ENCODE data around the gene DFFB.
"Not testable (repeated sequence)": the region's sequence is repeated elsewhere in the genome, so short reads cannot be mapped to it uniquely, and the experiment has no call there.

Gene DFFB

DNA sequence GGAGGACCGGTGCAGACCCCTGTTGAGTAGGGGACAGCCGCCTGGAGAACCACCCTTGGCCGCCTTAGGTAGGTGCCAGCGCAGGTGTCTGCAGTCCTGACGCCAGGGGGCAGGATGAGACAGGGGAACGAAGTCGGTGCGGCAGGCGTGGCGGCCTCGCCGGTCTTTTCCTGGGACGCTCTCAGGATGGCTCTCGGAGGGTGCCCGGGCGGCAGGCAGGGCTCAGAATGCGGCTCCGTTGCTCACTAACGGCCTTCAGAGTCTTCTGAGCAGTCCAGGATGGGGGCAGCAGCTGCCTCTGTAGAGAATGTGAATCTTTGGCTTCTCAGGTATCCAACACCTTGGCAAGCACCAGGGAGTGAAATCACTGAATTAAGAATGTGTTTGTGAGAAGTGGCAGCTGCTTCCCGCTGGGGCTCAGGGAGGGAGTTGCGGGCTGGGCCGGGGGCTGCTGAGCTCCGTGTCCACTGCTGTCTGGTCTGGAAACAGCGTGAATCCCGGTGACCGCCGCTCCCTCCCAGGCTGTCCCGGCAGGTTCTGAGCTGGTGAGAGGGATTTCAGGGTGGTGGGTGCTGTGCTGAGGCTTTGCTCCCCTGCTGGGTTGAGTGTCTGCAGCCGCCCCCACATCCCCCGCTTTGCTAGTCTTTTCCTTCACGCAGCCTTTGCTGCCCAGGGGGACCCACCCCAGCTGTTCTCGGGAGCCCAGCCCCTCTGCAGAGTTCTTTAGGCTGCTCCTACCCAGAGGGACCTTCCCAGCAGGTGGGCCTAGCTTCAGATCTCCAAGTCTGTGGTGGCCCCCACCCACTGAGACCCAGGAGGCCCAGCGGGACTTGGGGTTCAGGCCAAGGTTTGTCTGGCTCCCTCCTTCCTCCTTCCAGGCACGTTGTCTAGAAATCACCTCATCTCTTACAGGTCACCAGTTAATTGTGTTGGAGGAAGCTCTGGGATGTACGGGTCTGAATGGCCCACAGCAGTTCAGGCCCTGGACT, 53.9 kb downstream of the DFFB start:
- DNase-seq, result peak; percentile 83

DNA sequence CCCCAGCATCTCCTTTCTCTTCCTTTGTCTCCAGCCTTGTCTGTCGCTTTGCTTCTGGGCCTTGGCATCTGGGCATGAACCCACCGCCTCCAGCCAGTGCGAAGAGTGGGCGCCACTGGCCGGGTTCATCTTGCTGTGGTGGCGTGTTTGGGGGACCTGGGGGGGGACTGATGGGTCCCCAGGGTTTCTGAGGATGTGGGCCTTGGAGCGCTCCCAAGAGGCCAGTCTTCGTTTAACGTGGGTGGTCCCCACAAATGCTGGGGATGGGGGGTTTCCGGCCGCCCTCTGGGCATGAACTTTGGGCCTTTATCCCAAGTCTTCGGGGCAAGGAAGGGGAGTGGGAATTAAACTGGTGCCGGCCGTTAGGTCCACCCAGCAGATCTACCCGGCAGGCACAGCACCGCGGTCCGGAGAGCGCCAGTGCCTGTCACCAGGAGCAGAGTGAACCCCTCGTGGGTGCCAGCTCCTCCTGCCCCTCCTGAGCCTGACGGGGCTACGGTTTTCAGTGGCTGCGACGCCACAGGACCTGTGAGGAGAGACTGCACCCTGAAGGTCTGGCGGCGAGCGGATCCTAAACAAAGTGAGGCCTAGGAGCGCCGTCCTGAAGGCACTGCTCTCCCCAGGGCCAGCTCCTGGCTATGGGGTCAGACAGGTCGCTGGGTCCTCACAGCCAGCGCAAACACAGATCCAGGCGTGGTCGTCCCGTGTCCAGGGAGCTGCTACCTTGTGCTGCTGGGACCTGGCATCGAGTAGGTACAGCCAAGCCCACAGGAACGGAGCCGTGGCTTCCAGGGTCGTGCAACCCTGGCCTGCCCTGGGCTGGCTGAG, 54.9 kb downstream of the DFFB start:
- no peak for DNase-seq

GRCh38 chr1:3912809-3913685, 55.8 kb downstream of the DFFB start:
- DNase-seq, result no peak

DNA sequence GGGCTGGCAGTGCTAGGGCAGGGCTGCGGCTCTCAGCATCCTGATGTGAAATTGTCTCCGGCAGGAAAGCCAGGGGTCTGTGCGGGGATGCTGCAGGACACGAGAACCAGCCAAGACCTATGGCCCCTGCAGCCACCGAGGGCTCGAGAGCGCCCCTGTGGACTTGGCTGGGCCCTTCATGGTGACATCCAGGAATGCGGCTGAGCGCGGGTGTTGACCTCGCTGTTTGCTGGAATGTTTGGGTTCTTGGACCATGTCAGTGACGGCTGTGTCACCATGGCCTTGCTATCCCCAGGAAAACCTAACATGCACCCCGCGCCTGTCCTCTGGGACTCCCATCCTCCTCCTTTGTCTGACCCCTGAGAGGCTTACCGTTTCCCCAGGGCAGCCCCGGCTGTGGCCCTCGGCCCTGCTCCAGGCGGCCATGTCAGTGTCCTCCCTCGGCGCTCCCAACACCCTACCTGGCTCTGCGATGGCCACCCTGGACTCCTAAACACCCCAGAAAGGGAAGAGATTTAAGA, 57.1 kb downstream of the DFFB start:
- DNase-seq, result no peak

DNA sequence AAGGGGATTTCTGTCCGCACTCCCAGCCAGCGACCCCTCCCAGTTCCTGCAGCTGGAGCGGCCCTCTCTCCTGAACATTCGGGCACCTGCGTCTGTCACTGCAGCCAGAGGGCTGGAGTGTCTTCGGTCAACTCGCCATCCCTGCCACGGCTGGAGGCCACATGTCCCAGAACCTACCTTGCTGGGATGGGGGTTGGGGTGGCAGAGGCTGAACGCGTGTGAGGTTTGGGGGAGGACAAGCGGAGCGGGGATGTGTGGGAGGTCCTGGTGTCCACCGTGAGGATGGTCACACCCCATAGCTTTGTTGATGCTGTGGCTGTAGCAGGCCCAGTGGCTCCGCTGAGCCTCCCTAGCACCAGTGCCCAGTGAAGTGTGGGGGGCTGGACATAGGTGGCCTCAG, 57.6 kb downstream of the DFFB start:
- no peak for DNase-seq

DNA sequence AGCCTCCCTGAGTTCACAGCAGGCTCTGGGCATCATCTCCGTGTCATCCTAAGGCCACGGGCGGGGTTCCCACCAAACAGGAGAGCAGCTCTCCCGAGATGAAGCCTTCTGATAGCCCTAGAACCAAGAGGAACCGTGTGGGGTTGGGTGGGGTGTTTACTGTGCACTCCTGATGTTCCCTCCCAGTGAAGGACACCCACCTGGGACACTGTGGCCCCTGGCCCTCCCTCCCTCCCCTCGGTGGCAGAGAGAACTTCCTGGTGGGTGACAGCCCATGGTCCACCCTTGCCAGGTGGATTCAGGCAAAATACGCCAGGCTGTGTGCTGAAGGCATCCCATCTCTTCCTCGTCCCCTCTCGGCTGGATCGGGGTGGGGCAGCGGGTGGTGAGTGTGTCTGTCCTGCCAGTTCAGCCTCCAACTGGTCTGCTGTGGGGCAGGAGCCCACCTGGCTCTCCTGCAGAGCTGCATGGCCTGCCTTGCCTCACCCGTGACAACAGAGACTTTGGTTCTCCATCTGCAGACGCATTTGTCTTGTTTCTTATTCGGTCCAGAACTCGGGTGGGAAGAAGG, 58.4 kb downstream of the DFFB start:
- DNase-seq, result no peak

DNA sequence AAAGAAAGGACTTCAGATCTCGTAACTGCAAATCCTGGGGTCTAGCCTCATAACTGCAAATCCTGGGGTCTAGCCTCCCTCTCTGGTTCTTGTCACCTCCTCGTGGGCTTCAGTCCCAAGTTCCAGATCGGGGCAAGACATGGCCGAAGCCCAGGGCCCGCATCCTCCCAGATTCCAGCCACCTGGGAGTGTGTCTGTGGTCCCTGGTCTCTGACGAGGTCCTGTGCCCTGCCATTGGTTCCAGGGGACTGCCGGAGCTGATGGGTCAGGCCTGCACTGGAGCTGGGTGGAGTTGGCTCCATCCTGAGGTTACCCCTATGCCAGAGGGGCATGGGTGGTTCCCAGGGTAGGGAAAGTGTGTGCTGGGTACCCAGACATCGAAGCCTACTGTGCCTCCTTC, 60.5 kb downstream of the DFFB start:
- DNase-seq, result no peak

- DNase-seq, result not testable (repeated sequence)
Measured at GRCh38 chr1:3918359-3918758, 61.1 kb downstream of the DFFB start.

DNA sequence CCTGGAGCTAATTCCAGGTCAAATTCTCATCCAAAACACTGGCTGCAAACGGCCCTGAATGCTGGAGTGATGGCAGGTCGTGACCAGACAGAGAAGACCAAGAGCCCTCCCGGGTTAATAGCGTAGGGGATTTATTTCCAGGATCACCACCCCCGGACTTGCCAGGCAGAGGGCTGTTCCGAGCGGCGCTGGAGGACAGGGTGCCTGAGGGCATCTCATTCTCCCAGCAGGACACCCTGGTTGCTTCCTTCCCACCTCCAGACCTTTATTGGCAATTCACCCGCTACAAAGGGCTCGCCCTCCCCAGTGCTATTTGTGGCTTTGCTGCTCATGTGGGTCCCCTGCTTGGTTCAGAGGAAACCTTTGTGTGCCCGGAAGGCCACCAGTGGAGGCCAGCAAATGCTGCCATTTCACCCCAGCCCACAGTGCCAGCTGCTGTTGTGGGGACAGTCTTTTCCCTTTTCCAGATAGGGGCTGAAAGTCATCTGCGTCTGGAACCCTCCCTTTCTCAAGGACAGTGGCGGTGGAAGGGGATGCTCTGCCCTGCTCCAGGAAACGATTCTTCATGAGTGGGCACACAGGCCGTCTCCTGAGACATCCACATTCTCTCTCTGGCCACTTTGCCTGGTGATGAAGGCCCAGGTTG, 61.8 kb downstream of the DFFB start:
- DNase-seq, result no peak

DNA sequence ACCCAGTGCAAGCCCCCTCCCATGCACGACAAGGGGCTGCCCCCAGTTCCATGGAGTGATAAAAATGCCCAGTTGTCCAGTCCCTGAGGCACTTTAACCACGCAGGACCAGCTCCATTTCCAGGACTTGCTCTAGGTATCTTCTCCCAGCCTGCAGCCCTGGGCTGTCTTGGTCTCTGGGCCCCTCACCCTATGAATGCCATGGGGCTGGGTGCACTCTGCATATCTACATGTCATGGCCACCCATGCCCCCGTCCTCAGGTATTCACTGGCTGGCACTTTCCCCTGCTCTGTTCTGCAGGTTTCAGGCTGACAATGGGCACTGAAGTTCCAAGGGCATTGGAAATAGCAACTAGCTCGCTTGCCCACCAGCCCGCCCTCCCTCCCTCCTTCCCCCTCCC, 62.4 kb downstream of the DFFB start:
- no peak for DNase-seq

GRCh38 chr1:3921765-3922164, 64.5 kb downstream of the DFFB start:
- DNase-seq, result no peak

- no peak for DNase-seq
Measured at GRCh38 chr1:3922201-3922725, 65.0 kb downstream of the DFFB start.

DNA sequence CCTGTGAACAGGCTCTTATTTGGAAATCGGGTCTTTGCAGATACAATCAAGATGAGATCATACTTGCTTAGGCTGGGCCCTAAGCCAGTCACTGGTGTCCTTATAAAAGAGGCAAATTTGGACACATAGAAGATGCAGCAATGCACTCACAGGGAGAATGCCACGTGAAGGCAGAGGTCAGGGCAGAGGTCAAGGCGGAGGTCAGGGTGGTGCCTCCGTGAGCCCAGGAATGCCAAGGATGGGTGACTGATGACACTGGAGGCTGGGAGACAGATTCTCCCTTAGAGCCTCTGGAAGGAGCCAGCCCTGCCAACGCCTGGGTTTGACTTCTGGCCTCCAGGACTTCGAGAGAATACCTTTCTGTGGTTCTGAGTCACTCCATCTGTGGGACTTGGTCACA, 65.6 kb downstream of the DFFB start:
- no peak for DNase-seq

GRCh38 chr1:3923378-3924185, 66.3 kb downstream of the DFFB start:
- DNase-seq, result no peak

- DNase-seq, result no peak
Measured at GRCh38 chr1:3924186-3924824, 67.0 kb downstream of the DFFB start.

DNA sequence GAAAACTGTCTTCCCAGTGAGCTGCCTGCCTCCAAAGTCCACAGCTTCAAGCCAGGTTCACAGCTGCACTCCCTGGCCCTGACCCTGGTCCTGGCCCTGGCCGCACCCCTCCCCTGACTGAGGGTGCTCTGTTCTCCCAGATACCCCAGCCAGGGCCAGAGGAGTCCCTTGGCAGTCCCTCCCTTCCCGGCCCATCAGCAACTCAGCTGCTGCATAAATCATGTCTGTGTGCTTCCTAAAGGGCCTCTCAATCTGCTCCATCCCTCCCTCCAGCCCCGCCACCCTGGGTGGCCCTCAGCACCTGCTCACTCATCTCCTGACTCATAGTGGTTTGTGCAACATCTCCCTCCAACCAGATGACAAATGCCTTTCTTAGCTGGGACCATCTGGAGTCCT, 67.5 kb downstream of the DFFB start:
- no peak for DNase-seq

- DNase-seq, result no peak
Measured at GRCh38 chr1:3925256-3925655, 68.0 kb downstream of the DFFB start.

- DNase-seq, result no peak
Measured at GRCh38 chr1:3925762-3926161, 68.5 kb downstream of the DFFB start.

GRCh38 chr1:3926956-3927355, 69.7 kb downstream of the DFFB start:
- no peak for DNase-seq

DNA sequence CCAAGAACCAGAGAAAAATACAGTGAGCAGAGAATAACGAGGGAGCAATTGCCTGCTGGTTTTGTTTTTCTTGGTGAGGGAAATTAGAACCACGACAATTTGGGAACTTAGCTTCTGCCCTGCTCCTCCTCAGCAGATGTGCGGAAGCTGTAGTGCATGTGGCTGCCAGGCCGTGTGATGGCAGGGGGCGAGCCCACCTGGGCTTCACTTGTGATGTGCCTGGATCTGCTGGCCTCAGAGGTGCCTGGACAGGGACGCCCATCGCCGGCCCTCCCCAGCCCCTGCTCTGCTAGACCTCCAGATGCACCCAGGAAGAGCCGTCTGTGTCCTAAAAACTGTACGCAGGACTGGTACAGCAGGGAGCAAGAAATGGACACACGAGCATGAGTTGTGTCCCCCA, 71.3 kb downstream of the DFFB start:
- no peak for DNase-seq

All from right forelimb (tissue), 1 donor.